Natural killer cell (primary cell): ENCODE data around the gene PALLD. TPM values are rescaled to one million over a fixed set of nuclear protein-coding genes. Genes with fewer than 3 reads are reported as not detected.

ENCODE experiments used
- ATAC-seq, 3 donors: fragments of 150-1000 bp in 2 of 3; fragments of 200-7000 bp in 1 of 3; cut with Tn5 transposase; 1 replicate in 1 of 3; 2 replicates in 2 of 3; pipeline ENCODE4 v1.10.0; 2021; ENCODE audit warnings: mild to moderate bottlenecking in 2 of 3, moderate library complexity in 2 of 3
- DNase-seq, 2 donors: peaks; one replicate each; pipeline versions ENCODE4 v3.0.0 to v3.0.0-alpha.2; 2013 to 2021; ENCODE audit warnings: mixed read lengths in 1 of 2
- H3K27ac ChIP-seq: one replicate; pipeline ENCODE4 v1.5.1; 2013; ENCODE audit warnings: mild to moderate bottlenecking, low read length
- H3K27me3 ChIP-seq: one replicate; pipeline ENCODE4 v1.6.1; 2013; ENCODE audit warnings: low read length; ENCODE audit not compliant: control insufficient read depth, insufficient read depth
- H3K36me3 ChIP-seq: one replicate; pipeline ENCODE4 v1.6.1; 2013; ENCODE audit warnings: low read length; ENCODE audit not compliant: control insufficient read depth, insufficient read depth
- H3K4me1 ChIP-seq: one replicate; pipeline ENCODE4 v1.6.1; 2013; ENCODE audit warnings: low read length; ENCODE audit not compliant: control insufficient read depth, insufficient read depth
- H3K4me3 ChIP-seq: one replicate; pipeline ENCODE4 v1.5.1; 2013; ENCODE audit warnings: low read length
- H3K9me3 ChIP-seq: one replicate; pipeline ENCODE4 v1.6.1; 2013; ENCODE audit warnings: low read length; ENCODE audit not compliant: control insufficient read depth, insufficient read depth
- H3K27ac Mint-ChIP-seq, 2 donors: one replicate each; pipeline ENCODE4 v1.8.0; 2022; ENCODE audit warnings: mild to moderate bottlenecking in 2 of 2, mixed read lengths in 2 of 2, moderate library complexity in 1 of 2
- H3K27me3 Mint-ChIP-seq, 2 donors: one replicate each; pipeline ENCODE4 v1.8.0; 2022; ENCODE audit warnings: low read depth in 2 of 2, mixed read lengths in 2 of 2
- H3K36me3 Mint-ChIP-seq: one replicate; pipeline ENCODE4 v1.8.0; 2022; ENCODE audit warnings: mixed read lengths
- H3K4me1 Mint-ChIP-seq, 2 donors: one replicate each; pipeline ENCODE4 v1.8.0; 2022; ENCODE audit warnings: mixed read lengths in 2 of 2
- H3K4me3 Mint-ChIP-seq: one replicate; pipeline ENCODE4 v1.8.0; 2022; ENCODE audit warnings: mild to moderate bottlenecking, moderate library complexity, mixed read lengths
- H3K9me3 Mint-ChIP-seq, 2 donors: one replicate each; pipeline ENCODE4 v1.8.0; 2022; ENCODE audit warnings: mixed read lengths in 2 of 2
- CTCF ChIP-seq: fragments of 200-600 bp; IDR thresholded peaks from one replicate; pipeline ENCODE4 v1.8.0; 2022; ENCODE audit warnings: antibody characterized with exemption
- WGBS: methylation state at CpG from one replicate; pipeline ENCODE4 v1.1.7; 2013; ENCODE audit warnings: missing lambda C conversion rate; ENCODE audit not compliant: insufficient coverage; 5-methylcytosine and 5-hydroxymethylcytosine counted together
- intact Hi-C: fragments of 100-400 bp; cut with micrococcal nuclease; formaldehyde crosslinking; loops from one replicate; pipeline ENCODE4 v1.14.2; 2022
- total RNA-seq, 4 donors: library from RNA; stranded (reverse); fragments of 120-200 nt in 1 of 4; gene quantifications; one replicate each; pipeline versions ENCODE4 v1.2.3 to v1.2.4, GENCODE V29; 2013 to 2022

The PALLD gene
- total RNA-seq, 3 donors from 2014 or later (not counting 1 experiment from before 2014, with no cell fraction given), result 15.1 to 25.4 (median 22.8) TPM

GRCh38 chr4:168535689-168536088, 38.8 kb downstream of the PALLD start:
- Mint-ChIP-seq H3K27me3 (peaks cover 4 to 8% of the 10 kb centered on the region in 2 donors), H3K4me1 (no peaks in the 10 kb centered on the region), H3K4me3 (no peak overlapping the region), H3K36me3 (no peaks in the 10 kb centered on the region), H3K27ac (no peak overlapping the region), H3K9me3 (no peaks in the 10 kb centered on the region)
- TF ChIP-seq CTCF, result no peak
- no peaks in the 10 kb centered on the region for H3K27me3 ChIP-seq
- H3K36me3 ChIP-seq, result no peaks in the 10 kb centered on the region
- 88% methylated on average over 4 of the region's 5 CpGs for WGBS
- H3K4me3 ChIP-seq, result no peak overlapping the region
- no peaks in the 10 kb centered on the region for H3K4me1 ChIP-seq
- no peaks in the 10 kb centered on the region for H3K9me3 ChIP-seq
- intact Hi-C loops, result no loop called here
- DNase-seq (no peak), ATAC-seq (no peak)
- no peak overlapping the region for H3K27ac ChIP-seq

- Mint-ChIP-seq H3K27ac (no peak overlapping the region), H3K4me1 (no peaks in the 10 kb centered on the region), H3K9me3 (no peaks in the 10 kb centered on the region), H3K27me3 (peaks cover 4 to 8% of the 10 kb centered on the region in 2 donors), H3K36me3 (no peaks in the 10 kb centered on the region), H3K4me3 (no peak overlapping the region)
- H3K27ac ChIP-seq, result no peak overlapping the region
- H3K4me3 ChIP-seq, result no peak overlapping the region
- ATAC-seq (no peak), DNase-seq (no peak)
- H3K4me1 ChIP-seq, result no peaks in the 10 kb centered on the region
- intact Hi-C loops, result no loop called here
- no peaks in the 10 kb centered on the region for H3K27me3 ChIP-seq
- no peak for TF ChIP-seq CTCF
- no peaks in the 10 kb centered on the region for H3K9me3 ChIP-seq
- no peaks in the 10 kb centered on the region for H3K36me3 ChIP-seq
- 90% methylated on average over 6 of the region's 7 CpGs for whole genome bisulfite sequencing
Observed at GRCh38 chr4:168536448-168536847, 39.6 kb downstream of the PALLD start.

- DNase-seq (no peak), ATAC-seq (no peak)
- Mint-ChIP-seq H3K4me3 (no peak overlapping the region), H3K4me1 (no peaks in the 10 kb centered on the region), H3K27me3 (peaks cover 4 to 8% of the 10 kb centered on the region in 2 donors), H3K27ac (no peak overlapping the region), H3K9me3 (no peaks in the 10 kb centered on the region), H3K36me3 (no peaks in the 10 kb centered on the region)
- H3K27me3 ChIP-seq, result no peaks in the 10 kb centered on the region
- 95% methylated on average over 4 of the region's 4 CpGs for WGBS
- H3K4me1 ChIP-seq, result no peaks in the 10 kb centered on the region
- H3K27ac ChIP-seq, result no peak overlapping the region
- H3K4me3 ChIP-seq, result no peak overlapping the region
- H3K9me3 ChIP-seq, result no peaks in the 10 kb centered on the region
- intact Hi-C loops, result no loop called here
- no peaks in the 10 kb centered on the region for H3K36me3 ChIP-seq
- no peak for TF ChIP-seq CTCF
Observed at GRCh38 chr4:168537086-168537485, 40.2 kb downstream of the PALLD start.

- Mint-ChIP-seq H3K4me1 (no peaks in the 10 kb centered on the region), H3K36me3 (no peaks in the 10 kb centered on the region)
- intact Hi-C loops, result no loop called here
Observed at GRCh38 chr4:168537571-168537970, 40.7 kb downstream of the PALLD start.

More at GRCh38 chr4:168537571-168537970, 40.7 kb downstream of the PALLD start:
- no peaks in the 10 kb centered on the region for H3K27me3 ChIP-seq
- DNase-seq, result no peak
- H3K4me1 ChIP-seq, result no peaks in the 10 kb centered on the region
- no peak for TF ChIP-seq CTCF
- peaks cover 4 to 8% of the 10 kb centered on the region in 2 donors for H3K27me3 Mint-ChIP-seq
- no peak overlapping the region for H3K4me3 Mint-ChIP-seq
- no peak overlapping the region for H3K27ac Mint-ChIP-seq
- ATAC-seq, result no peak
- WGBS, result 92% methylated on average over 3 of the region's 3 CpGs
- no peak overlapping the region for H3K27ac ChIP-seq
- no peaks in the 10 kb centered on the region for H3K9me3 ChIP-seq
- no peak overlapping the region for H3K4me3 ChIP-seq
- no peaks in the 10 kb centered on the region for H3K9me3 Mint-ChIP-seq
- H3K36me3 ChIP-seq, result no peaks in the 10 kb centered on the region
